ENCODE data around the gene SDHB.

DNA sequence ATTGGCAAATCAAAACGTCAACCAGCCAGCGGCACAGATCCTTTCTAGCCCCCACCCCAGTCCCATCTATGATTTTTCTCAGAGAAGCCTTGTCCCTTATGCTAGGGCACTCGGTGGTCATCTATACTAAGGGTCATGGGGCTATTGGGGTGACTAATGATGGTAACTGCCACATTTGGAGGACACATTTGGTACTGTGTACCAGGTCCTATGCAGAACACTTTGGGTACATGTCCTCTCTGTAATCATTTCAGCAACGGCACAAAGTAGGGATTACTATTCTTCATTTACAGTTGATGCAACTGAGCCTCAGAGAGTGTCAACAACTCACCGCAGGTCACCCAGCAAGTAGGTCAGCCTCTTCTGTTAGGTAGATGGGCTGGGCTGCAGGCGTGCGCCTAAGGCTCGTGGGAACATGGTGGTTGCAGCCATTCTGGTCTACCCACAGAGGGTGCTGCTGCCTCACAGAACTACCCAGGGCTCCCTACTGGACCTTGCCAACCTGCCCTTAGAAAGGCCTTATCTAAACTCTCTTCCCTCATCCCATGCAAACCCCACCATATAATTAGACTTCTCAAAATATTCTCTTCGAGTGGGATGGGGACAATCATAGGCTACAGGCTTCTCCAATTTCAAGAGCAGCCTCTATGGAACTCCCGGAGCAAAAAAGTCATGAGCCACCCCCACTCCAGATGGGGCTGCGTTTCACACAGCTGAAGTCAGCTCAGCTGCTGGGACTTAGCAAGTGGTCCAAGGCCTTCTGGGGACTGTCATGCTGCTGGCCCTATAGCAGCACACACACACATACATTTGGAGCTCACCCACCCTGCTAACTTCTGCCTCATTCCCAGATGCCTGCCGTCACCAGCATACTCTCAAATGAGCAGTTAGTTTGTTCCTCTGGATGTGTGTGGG, 5.8 kb upstream of the SDHB start:
- TF ChIP-seq POLR2A (IDR thresholded peaks at IDR 0.05) (no peak), EP300 (IDR thresholded peaks at IDR 0.05) (no peak), POLR2AphosphoS5 (IDR thresholded peaks at IDR 0.05) (no peak)
- TF ChIP-seq, protein P1, sequence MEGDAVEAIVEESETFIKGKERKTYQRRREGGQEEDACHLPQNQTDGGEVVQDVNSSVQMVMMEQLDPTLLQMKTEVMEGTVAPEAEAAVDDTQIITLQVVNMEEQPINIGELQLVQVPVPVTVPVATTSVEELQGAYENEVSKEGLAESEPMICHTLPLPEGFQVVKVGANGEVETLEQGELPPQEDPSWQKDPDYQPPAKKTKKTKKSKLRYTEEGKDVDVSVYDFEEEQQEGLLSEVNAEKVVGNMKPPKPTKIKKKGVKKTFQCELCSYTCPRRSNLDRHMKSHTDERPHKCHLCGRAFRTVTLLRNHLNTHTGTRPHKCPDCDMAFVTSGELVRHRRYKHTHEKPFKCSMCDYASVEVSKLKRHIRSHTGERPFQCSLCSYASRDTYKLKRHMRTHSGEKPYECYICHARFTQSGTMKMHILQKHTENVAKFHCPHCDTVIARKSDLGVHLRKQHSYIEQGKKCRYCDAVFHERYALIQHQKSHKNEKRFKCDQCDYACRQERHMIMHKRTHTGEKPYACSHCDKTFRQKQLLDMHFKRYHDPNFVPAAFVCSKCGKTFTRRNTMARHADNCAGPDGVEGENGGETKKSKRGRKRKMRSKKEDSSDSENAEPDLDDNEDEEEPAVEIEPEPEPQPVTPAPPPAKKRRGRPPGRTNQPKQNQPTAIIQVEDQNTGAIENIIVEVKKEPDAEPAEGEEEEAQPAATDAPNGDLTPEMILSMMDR (IDR thresholded peaks at IDR 0.05) = peak; percentile 6 to 48 (median 35)

All from sigmoid colon (tissue), 4 donors.